Measurements from ENCODE around the gene CTNNA3. TPM values are rescaled to one million over a fixed set of nuclear protein-coding genes. Genes with fewer than 3 reads are reported as not detected.

Gene CTNNA3
- total RNA-seq, 1 donor from 2014 or later = 15.5 TPM

- DNase-seq = no peak
These were observed 1481.1 kb downstream of the CTNNA3 start for GRCh38 chr10:66214721-66215404.

- DNase-seq = no peak
These were observed 1487.0 kb downstream of the CTNNA3 start for GRCh38 chr10:66209025-66209424.

GRCh38 chr10:66204838-66205237 lies 1491.2 kb downstream of the CTNNA3 start:
- DNase-seq = no peak

GRCh38 chr10:66202101-66202500 lies 1493.9 kb downstream of the CTNNA3 start:
- DNase-seq = no peak

- no peak for DNase-seq
These were observed 1503.7 kb downstream of the CTNNA3 start for GRCh38 chr10:66192162-66192831.

- DNase-seq = no peak
These were observed 1505.6 kb downstream of the CTNNA3 start for GRCh38 chr10:66190413-66190812.

GRCh38 chr10:66189271-66189670 lies 1506.7 kb downstream of the CTNNA3 start:
- no peak for DNase-seq

GRCh38 chr10:66187053-66187733 lies 1508.8 kb downstream of the CTNNA3 start:
- DNase-seq = peak; percentile 64

GRCh38 chr10:66183028-66183427 lies 1513.0 kb downstream of the CTNNA3 start:
- DNase-seq = no peak

- peak; percentile 87 for DNase-seq
These were observed 1515.2 kb downstream of the CTNNA3 start for GRCh38 chr10:66180581-66181318.

GRCh38 chr10:66180021-66180420 lies 1516.0 kb downstream of the CTNNA3 start:
- no peak for DNase-seq

- peak; percentile 33 for DNase-seq
These were observed 1519.2 kb downstream of the CTNNA3 start for GRCh38 chr10:66176772-66177171.

GRCh38 chr10:66167816-66168215 lies 1528.2 kb downstream of the CTNNA3 start:
- no peak for DNase-seq

GRCh38 chr10:66162560-66163143 lies 1533.3 kb downstream of the CTNNA3 start:
- DNase-seq = no peak

GRCh38 chr10:66151346-66151745 lies 1544.6 kb downstream of the CTNNA3 start:
- no peak for DNase-seq

GRCh38 chr10:66148312-66148711 lies 1547.7 kb downstream of the CTNNA3 start:
- no peak for DNase-seq

- peak; percentile 5 for DNase-seq
These were observed 1552.0 kb downstream of the CTNNA3 start for GRCh38 chr10:66144016-66144415.

GRCh38 chr10:66102756-66103155 lies 1593.2 kb downstream of the CTNNA3 start:
- no peak for DNase-seq

- DNase-seq = no peak
These were observed 1597.2 kb downstream of the CTNNA3 start for GRCh38 chr10:66098595-66099480.

GRCh38 chr10:66095610-66096009 lies 1600.4 kb downstream of the CTNNA3 start:
- DNase-seq = peak; percentile 3

GRCh38 chr10:66085906-66086305 lies 1610.1 kb downstream of the CTNNA3 start:
- DNase-seq = peak; percentile 6
